AG09309 (cell line): ENCODE data around the gene KCNJ11.

ENCODE experiments used
- DNase-seq: peaks from one replicate; pipeline ENCODE4 v3.0.0-alpha.2; 2010; ENCODE audit warnings: low read depth
- H3K4me3 ChIP-seq: 2 replicates; pipeline ENCODE4 v1.5.1; 2011; ENCODE audit warnings: mild to moderate bottlenecking, low read depth, low read length, moderate library complexity; ENCODE audit not compliant: control insufficient read depth
- CTCF ChIP-seq: IDR thresholded peaks from 2 replicates; pipeline ENCODE4 v1.5.1; 2011; ENCODE audit warnings: mild to moderate bottlenecking, low read depth, low read length, inconsistent platforms; ENCODE audit not compliant: insufficient read depth, control insufficient read depth; ENCODE audit errors: missing control alignments

KCNJ11 gene

GRCh38 chr11:17386331-17387084 lies 2.0 kb downstream of the KCNJ11 start:
- DNase-seq, result no peak
- peak; percentile 65 for TF ChIP-seq CTCF
- H3K4me3 ChIP-seq, result no peak overlapping the region

- DNase-seq, result no peak
- TF ChIP-seq CTCF, result no peak
- no peak overlapping the region for H3K4me3 ChIP-seq
These were observed 2.5 kb downstream of the KCNJ11 start for GRCh38 chr11:17385926-17386325.

- no peak overlapping the region for H3K4me3 ChIP-seq
- no peak for DNase-seq
- TF ChIP-seq CTCF, result no peak
These were observed 3.0 kb downstream of the KCNJ11 start for GRCh38 chr11:17385492-17385891.

- H3K4me3 ChIP-seq, result no peak overlapping the region
- TF ChIP-seq CTCF, result peak; percentile 89
- DNase-seq, result peak; percentile 31
These were observed 4.4 kb downstream of the KCNJ11 start for GRCh38 chr11:17384002-17384511.

GRCh38 chr11:17383461-17383860 lies 5.0 kb downstream of the KCNJ11 start:
- DNase-seq, result no peak
- H3K4me3 ChIP-seq, result no peak overlapping the region

GRCh38 chr11:17382046-17382728 lies 6.3 kb downstream of the KCNJ11 start:
- H3K4me3 ChIP-seq, result no peak overlapping the region
- no peak for DNase-seq
- no peak for TF ChIP-seq CTCF

More at GRCh38 chr11:17383461-17383860, 5.0 kb downstream of the KCNJ11 start:
- TF ChIP-seq CTCF, result no peak
